Measurements from ENCODE around the gene SLC25A24.

GRCh38 chr1:108117237-108117636 is 82.9 kb downstream of the SLC25A24 start:
- no peak for TF ChIP-seq EZH2 (IDR thresholded peaks at IDR 0.05; ENCODE audit: insufficient read depth, low read length)
- no peak for TF ChIP-seq CTCF (IDR thresholded peaks at IDR 0.05; ENCODE audit: insufficient read depth, low read depth, low read length)
